GM12878 (cell line): Measurements from ENCODE around the gene SOX18. TPM values are rescaled to one million over a fixed set of nuclear protein-coding genes. Genes with fewer than 3 reads are reported as not detected.
A peak's percentile ranks its signal among the peaks of the same experiment; 100 is the strongest.

Source experiments
- ATAC-seq: fragments of 200-7000 bp; cut with Tn5 transposase; 3 replicates; pipeline ENCODE4 v1.9.1; 2020; ENCODE audit warnings: mild to moderate bottlenecking, moderate library complexity
- BruUV-seq: library from RNA; stranded (reverse); fragments of 400-500 nt; replicated peaks from 2 replicates; lab custom pipeline; 2021; lab: Mats Ljungman, UMichigan
- CTCF ChIA-PET: fragments of 300-600 bp; sonication (Branson Sonifier 250); formaldehyde crosslinking; extraction: SDS; loops from one replicate; lab custom pipeline; 2021; ENCODE audit warnings: inconsistent platforms; lab: Yijun Ruan, JAX
- POLR2A ChIA-PET: fragments of 350-600 bp; formaldehyde crosslinking; extraction: SDS; loops from one replicate; lab custom pipeline; 2021; ENCODE audit warnings: inconsistent platforms; lab: Charles Lee
- RAD21 ChIA-PET: fragments of 300-600 bp; sonication (Branson Sonifier 250); formaldehyde crosslinking; loops from one replicate; lab custom pipeline; 2023; ENCODE audit warnings: antibody characterized with exemption; ENCODE audit not compliant: unreplicated experiment; lab: Charles Lee
- SMC1A ChIA-PET: fragments of 300-600 bp; sonication (Branson Sonifier 250); formaldehyde crosslinking; loops from one replicate; lab custom pipeline; 2023; ENCODE audit not compliant: unreplicated experiment, uncharacterized antibody; lab: Charles Lee
- DNase-seq: peaks from one replicate; pipeline ENCODE4 v3.0.0-alpha.2; 2011; ENCODE audit warnings: low read depth, low spot score
- FAIRE-seq: peaks from 3 replicates; lab custom pipeline; 2011; peaks lifted over from hg19 to GRCh38; lab: Jason Lieb, UNC
- H2AFZ ChIP-seq: 2 replicates; pipeline ENCODE4 v1.6.0; 2011; ENCODE audit warnings: low read depth, low read length, control low read depth; ENCODE audit not compliant: control insufficient read depth
- H3K27ac ChIP-seq: 2 replicates; pipeline ENCODE4 v1.5.1; 2011; ENCODE audit warnings: control low read depth; ENCODE audit not compliant: control insufficient read depth, insufficient read depth
- H3K27me3 ChIP-seq, 2 experiments: replicated peaks in 1 of 2; 2 replicates each; pipeline versions ENCODE4 v1.6.0 to v1.6.1; 2011; ENCODE audit warnings: low read length in 1 of 2; ENCODE audit not compliant: control insufficient read depth in 2 of 2, insufficient read depth in 2 of 2
- H3K36me3 ChIP-seq, 2 experiments: 2 replicates each; pipeline ENCODE4 v1.5.1; 2011; ENCODE audit warnings: low read length in 1 of 2; ENCODE audit not compliant: control insufficient read depth in 2 of 2, insufficient read depth in 2 of 2
- H3K4me1 ChIP-seq: 2 replicates; pipeline ENCODE4 v1.6.1; 2011; ENCODE audit warnings: mild to moderate bottlenecking, low read length, moderate library complexity, mixed read lengths; ENCODE audit not compliant: control insufficient read depth, insufficient read depth
- H3K4me2 ChIP-seq: 2 replicates; pipeline ENCODE4 v1.6.0; 2011; ENCODE audit warnings: control low read depth; ENCODE audit not compliant: control insufficient read depth, insufficient read depth
- H3K4me3 ChIP-seq: fragments of 200-600 bp; sonication (generic); 2 replicates; pipeline ENCODE4 v1.5.1; 2016
- H3K79me2 ChIP-seq: 2 replicates; pipeline ENCODE4 v1.6.0; 2011; ENCODE audit warnings: low read length; ENCODE audit not compliant: control insufficient read depth, insufficient read depth
- H3K9ac ChIP-seq: 2 replicates; pipeline ENCODE4 v1.8.0; 2011; ENCODE audit warnings: low read length, control low read depth, mixed read lengths; ENCODE audit not compliant: control insufficient read depth, insufficient read depth
- H3K9me3 ChIP-seq: replicated peaks from 3 replicates; pipeline ENCODE4 v1.5.1; 2011; ENCODE audit warnings: mild to moderate bottlenecking, low read length; ENCODE audit not compliant: control insufficient read depth, insufficient read depth
- H4K20me1 ChIP-seq: 2 replicates; pipeline ENCODE4 v1.6.0; 2011; ENCODE audit not compliant: control insufficient read depth, insufficient read depth
- BCL11A ChIP-seq: IDR thresholded peaks from 2 replicates; pipeline ENCODE4 v1.6.1; 2011; ENCODE audit warnings: low read depth, low read length
- EED ChIP-seq: sonication (generic); IDR thresholded peaks from 2 replicates; pipeline ENCODE4 v1.6.1; 2016; ENCODE audit warnings: antibody characterized with exemption, low read depth
- ELK1 ChIP-seq: IDR thresholded peaks from 2 replicates; pipeline ENCODE4 v1.6.1; 2012; ENCODE audit warnings: low read depth, low read length, improper control_type of control experiment
- MAX ChIP-seq: IDR thresholded peaks from 2 replicates; pipeline ENCODE4 v1.6.1; 2012; ENCODE audit warnings: low read depth, low read length, improper control_type of control experiment
- MYB ChIP-seq: fragments of 150-350 bp; IDR thresholded peaks from 2 replicates; pipeline ENCODE4 v1.6.1; 2014; ENCODE audit warnings: mild to moderate bottlenecking, low read depth, low read length, borderline replicate concordance
- PAX5 ChIP-seq: IDR thresholded peaks from 2 replicates; pipeline ENCODE4 v1.6.1; 2011; ENCODE audit warnings: low read depth, low read length, borderline replicate concordance
- RB1 ChIP-seq: fragments of 450-650 bp; formaldehyde crosslinking; IDR thresholded peaks from 2 replicates; pipeline ENCODE4 v1.6.1; 2017; ENCODE audit warnings: mild to moderate bottlenecking, borderline replicate concordance
- SIX5 ChIP-seq: IDR thresholded peaks from 2 replicates; pipeline ENCODE4 v1.6.1; 2011; ENCODE audit warnings: mild to moderate bottlenecking, low read depth, low read length, moderate library complexity; ENCODE audit not compliant: severe bottlenecking
- SREBF2 ChIP-seq: IDR thresholded peaks from 2 replicates; pipeline ENCODE4 v1.6.1; 2012; ENCODE audit warnings: mild to moderate bottlenecking, low read length
- WRNIP1 ChIP-seq: IDR thresholded peaks from 2 replicates; pipeline ENCODE4 v1.6.1; 2011; ENCODE audit warnings: low read depth, low read length, improper control_type of control experiment, borderline replicate concordance
- ZBTB33 ChIP-seq: fragments of 450-650 bp; IDR thresholded peaks from 2 replicates; pipeline ENCODE4 v1.6.1; 2017; ENCODE audit warnings: mild to moderate bottlenecking
- ZNF384 ChIP-seq: IDR thresholded peaks from 2 replicates; pipeline ENCODE4 v1.6.1; 2012; ENCODE audit warnings: low read depth, mild to moderate bottlenecking, low read length, improper control_type of control experiment, borderline replicate concordance
- ZNF592 ChIP-seq: fragments of 450-650 bp; IDR thresholded peaks from 2 replicates; pipeline ENCODE4 v1.6.1; 2017; ENCODE audit warnings: mild to moderate bottlenecking, moderate library complexity
- WGBS: methylation state at CpG from one replicate; pipeline ENCODE4 v1.1.6; 2016; ENCODE audit warnings: low lambda C conversion rate; ENCODE audit not compliant: insufficient replicate concordance, insufficient coverage; ENCODE audit errors: missing lambda C conversion rate; 5-methylcytosine and 5-hydroxymethylcytosine counted together
- in situ Hi-C: fragments of 300-500 bp; cut with MboI; formaldehyde crosslinking; loops from 9 replicates; pipeline ENCODE4 v1.14.3; 2018; ENCODE audit warnings: mixed read lengths
- intact Hi-C: fragments of 100-400 bp; cut with micrococcal nuclease; formaldehyde crosslinking; loops from one replicate; pipeline ENCODE4 v1.14.2; 2022; ENCODE audit not compliant: unreplicated experiment
- polyA plus RNA-seq, 11 experiments: library from polyadenylated mRNA; depleted of rRNA in 4 of 11; unstranded in 6 of 11; stranded (reverse) in 5 of 11; fragments of >200 nt; fragmentation: Nextera tagmentation in 4 of 11; fragmentation: Illumina TruSeq in 1 of 11; extraction: Ambion mirVana in 4 of 11; extraction: Trizol in 1 of 11; gene quantifications; 1 replicate in 1 of 11; 2 replicates in 10 of 11; pipeline versions ENCODE4 v1.2.1 to v1.2.3, GENCODE V29; 2011 to 2016; ENCODE audit warnings: inconsistent platforms in 2 of 11, missing spikeins in 2 of 11, low read depth in 1 of 11
- total RNA-seq, 4 experiments: library from RNA; depleted of rRNA in 3 of 4; stranded (reverse); fragments of >200 nt in 3 of 4; fragmentation: Illumina TruSeq in 1 of 4; extraction: Trizol in 1 of 4; gene quantifications; 2 replicates each; pipeline versions ENCODE4 v1.2.1 to v1.2.3, GENCODE V29; 2013 to 2021

The SOX18 gene
- total and polyA plus RNA-seq, 10 of the 15 experiments (the other 5 are each of a cell fraction or from before 2014, with no cell fraction given): 0.05 to 5.6 (median 0.28) TPM; not detected in 3

- H3K36me3 ChIP-seq: peaks cover 6 to 14% of the 10 kb centered on the region in 2 experiments; a peak in 3 of 4 replicates
- no TSS peak for BruUV-seq
- peaks cover 52% of the 10 kb centered on the region for H3K4me1 ChIP-seq
- no peaks in the 10 kb centered on the region for H3K27me3 ChIP-seq
- FAIRE-seq (no peak), DNase-seq (no peak), ATAC-seq (no peak)
- in situ Hi-C loops (no loop called here), intact Hi-C loops (loop anchor here (2.0 kb wide), 1 partner anchor 24 kb away; no protein-coding TSS in a partner anchor)
- ChIA-PET SMC1A (interaction anchor here (0.6 to 6.1 kb wide), 8 partner anchors 10 to 84 kb away, joined by 3 to 52 read pairs (median 3); partner anchors contain the start of genes PRPF6 and SAMD10), CTCF (interaction anchor here (1.0 to 9.1 kb wide), 7 partner anchors 20 to 86 kb away, joined by 3 to 108 read pairs (median 4); partner anchors contain the start of genes PRPF6 and SAMD10), POLR2A (interaction anchor here (0.5 to 7.2 kb wide), 9 partner anchors 18 to 115 kb away, joined by 3 to 63 read pairs (median 4); partner anchors contain the start of genes PRPF6 and SAMD10), RAD21 (interaction anchor here (1.1 to 7.1 kb wide), 4 partner anchors 21 to 56 kb away, joined by 3 to 92 read pairs (median 4); partner anchors contain the start of genes OPRL1, PRPF6, RGS19 and SAMD10)
- WGBS: 28% methylated on average over 17 of the region's 17 CpGs
- peak overlapping the region; percentile 77 for H3K27ac ChIP-seq
- peak overlapping the region; percentile 70 for H3K4me2 ChIP-seq
- H3K9ac ChIP-seq: peak overlapping the region; percentile 64
- H3K4me3 ChIP-seq: no peak overlapping the region
- H3K79me2 ChIP-seq: peaks cover 4% of the 10 kb centered on the region
- H2AFZ ChIP-seq: no peak overlapping the region
- no peaks in the 10 kb centered on the region for H3K9me3 ChIP-seq
- H4K20me1 ChIP-seq: no peaks in the 10 kb centered on the region
- TF ChIP-seq MAX (no peak), ZNF592 (peak; percentile 77), WRNIP1 (no peak), EED (no peak), ELK1 (no peak; the same call in 1 of the 2 replicates), BCL11A (0 out of 2 replicates have a peak, but pooled peaks have one; percentile 23), ZBTB33 (no peak), SREBF2 (no peak), SIX5 (no peak), RB1 (no peak), MYB (no peak), PAX5 (no peak; the same call in 1 of the 2 replicates), ZNF384 (no peak)
These were observed 12.9 kb downstream of the SOX18 start for GRCh38 chr20:64036346-64037198.
